Activated naive CD4-positive, alpha-beta T cell treated with Interleukin-2 at 50 U/mL for 16 hours (primary cell): Measurements from ENCODE around the gene ZNF862.

Source experiments
- DNase-seq: peaks from one replicate; pipeline ENCODE4 v3.0.0-alpha.2; 2020

Gene ZNF862

DNA sequence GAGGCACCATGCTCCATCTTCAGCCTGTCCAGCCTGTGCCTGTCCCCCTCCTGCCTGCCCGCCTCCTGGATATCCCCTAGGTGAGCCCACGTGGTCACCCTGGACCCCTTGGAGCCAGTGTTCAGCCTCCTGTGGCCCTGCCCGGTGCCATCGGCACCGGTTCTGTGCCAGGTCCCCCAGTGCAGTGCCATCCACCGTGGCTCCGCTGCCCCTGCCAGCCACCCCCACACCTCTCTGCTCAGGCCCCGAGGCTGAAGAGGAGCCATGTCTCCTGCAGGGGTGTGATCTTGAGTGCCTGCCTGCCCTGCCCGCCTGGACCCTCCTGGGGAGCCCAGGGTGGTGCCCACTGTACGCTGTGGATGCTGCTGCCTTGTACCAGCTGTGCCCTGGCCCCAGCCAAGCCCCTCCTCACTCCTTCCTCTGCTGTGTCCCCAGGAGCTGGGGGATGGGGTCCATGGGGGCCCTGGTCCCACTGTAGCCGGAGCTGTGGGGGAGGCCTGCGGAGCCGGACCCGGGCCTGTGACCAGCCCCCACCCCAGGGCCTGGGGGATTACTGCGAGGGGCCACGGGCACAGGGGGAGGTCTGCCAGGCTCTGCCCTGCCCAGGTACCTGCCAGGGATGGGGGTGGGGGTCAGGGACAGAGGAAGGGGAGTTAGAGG, 26.2 kb upstream of the ZNF862 start:
- no peak for DNase-seq

DNA sequence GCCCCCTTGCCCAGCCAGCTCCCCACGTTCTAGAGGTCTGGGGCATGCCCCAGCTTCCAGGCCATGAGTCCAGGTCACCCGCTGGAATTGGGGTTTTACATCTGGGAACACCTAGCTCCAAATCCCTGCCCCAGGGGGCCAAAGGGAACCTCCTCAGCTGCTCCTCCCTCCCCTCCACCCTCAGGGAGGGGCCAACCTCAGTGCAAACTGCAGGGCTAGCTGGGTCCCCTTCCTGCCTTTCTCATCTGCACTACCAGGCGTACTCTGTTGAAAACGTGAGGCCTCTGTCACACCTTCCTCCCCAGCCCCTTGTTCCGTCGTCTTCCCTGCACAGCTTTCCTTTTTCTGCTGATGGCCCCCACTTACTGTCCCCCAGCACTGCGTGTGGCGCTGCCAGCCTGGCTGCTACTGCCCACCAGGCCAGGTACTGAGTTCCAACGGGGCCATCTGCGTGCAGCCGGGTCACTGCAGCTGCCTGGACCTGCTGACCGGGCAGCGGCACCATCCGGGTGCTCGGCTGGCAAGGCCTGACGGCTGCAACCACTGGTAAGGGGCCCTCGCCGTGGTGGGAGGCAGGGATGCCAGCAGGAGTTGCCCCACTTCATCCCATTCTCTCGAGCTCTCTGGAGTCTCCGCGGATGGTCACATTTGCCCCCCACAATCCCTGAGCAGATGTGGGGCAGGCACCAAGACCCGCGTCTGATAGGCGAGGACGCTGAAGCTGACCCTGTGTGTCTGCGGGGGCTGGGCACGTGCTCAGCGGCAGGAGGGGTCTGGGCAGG, 24.7 kb upstream of the ZNF862 start:
- DNase-seq = no peak

DNA sequence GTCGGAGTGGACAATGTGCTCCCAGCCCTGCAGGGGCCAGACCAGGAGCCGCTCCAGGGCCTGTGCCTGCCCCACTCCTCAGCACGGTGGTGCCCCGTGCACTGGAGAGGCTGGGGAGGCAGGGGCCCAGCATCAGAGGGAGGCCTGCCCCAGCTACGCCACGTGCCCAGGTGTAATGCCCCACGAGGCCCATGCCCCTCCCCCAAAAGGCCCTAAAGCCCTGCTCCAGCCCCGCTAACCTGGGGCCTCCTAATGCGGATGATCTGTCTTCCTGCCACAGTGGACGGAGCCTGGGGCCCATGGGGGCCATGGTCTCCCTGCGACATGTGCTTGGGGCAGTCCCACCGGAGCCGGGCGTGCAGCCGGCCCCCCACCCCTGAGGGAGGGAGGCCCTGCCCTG, 23.7 kb upstream of the ZNF862 start:
- no peak for DNase-seq

DNA sequence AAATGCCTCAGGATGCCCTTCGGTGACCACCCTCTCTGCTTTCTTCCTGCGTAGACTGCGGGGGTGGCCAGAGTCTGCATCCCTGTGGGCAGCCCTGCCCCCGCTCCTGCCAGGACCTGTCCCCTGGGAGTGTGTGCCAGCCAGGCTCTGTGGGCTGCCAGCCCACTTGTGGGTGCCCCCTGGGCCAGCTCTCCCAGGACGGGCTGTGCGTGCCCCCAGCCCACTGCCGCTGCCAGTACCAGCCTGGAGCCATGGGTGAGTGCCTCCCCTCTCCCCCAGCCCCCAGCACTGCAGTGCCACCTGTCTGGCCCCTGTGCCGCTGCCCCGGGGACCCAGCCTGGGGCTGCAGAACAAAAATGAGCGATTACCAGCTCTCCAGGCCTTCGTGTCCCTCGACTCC, 23.1 kb upstream of the ZNF862 start:
- DNase-seq = no peak

DNA sequence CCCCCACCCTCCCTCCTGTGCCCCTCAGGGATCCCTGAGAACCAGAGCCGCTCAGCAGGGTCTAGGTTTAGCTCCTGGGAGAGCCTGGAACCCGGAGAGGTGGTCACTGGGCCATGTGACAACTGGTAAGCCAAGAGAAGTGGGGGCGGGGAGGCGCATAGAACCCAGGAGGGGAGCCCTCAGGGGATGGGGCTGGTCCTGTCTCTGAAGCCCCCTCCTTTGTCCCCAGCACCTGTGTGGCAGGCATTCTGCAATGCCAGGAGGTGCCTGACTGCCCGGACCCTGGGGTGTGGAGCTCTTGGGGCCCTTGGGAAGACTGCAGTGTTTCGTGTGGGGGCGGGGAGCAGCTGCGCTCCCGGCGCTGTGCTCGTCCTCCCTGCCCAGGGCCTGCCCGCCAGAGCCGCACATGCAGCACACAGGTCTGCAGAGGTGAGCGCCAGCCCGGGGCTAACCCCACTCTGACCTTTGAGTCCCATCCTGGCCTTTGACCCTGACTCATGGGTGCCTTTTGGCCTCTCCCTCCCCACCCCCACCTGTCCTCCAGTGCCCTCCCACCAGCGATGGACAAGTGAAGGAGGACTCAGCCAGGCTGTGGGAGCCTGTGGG, 22.4 kb upstream of the ZNF862 start:
- DNase-seq = no peak

DNA sequence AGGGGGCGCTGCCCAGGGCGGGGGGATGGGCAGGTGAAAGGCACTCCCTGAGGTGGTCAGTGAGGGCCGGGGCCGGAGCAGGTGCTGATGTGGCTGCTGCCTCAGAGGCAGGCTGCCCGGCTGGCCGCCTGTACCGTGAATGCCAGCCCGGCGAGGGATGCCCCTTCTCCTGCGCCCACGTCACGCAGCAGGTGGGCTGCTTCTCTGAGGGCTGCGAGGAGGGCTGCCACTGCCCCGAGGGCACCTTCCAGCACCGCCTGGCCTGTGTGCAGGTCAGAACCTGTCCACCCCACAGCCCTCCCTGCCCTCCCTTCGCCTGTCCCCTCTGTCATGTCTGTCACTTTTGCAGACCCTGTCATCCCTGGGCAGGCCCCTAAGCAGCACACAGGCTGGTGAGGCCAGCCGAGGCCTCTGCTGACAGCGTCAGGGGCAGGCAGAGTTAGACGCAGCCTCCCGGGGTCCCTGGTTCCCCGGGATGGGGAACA, 21.9 kb upstream of the ZNF862 start:
- DNase-seq = no peak

DNA sequence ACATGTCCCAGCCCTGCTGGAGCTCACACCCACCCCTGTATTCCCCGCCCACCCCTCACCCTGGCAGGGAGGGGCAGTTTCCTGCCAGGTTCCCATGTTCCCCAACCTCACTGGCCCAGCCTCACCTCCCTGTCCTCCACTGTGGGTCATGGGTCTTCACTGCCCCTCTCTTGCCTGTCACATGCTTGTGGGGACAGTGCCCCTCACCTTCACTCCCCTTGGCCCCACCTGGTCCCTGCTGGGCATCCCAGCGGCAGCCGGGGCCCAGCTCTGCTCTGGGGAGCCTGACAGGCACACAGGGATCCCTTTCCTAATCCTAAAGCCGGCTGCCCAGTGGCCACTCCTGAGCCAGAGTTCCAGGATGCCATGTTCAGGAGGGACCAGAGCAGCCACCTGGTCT, 21.4 kb upstream of the ZNF862 start:
- no peak for DNase-seq

DNA sequence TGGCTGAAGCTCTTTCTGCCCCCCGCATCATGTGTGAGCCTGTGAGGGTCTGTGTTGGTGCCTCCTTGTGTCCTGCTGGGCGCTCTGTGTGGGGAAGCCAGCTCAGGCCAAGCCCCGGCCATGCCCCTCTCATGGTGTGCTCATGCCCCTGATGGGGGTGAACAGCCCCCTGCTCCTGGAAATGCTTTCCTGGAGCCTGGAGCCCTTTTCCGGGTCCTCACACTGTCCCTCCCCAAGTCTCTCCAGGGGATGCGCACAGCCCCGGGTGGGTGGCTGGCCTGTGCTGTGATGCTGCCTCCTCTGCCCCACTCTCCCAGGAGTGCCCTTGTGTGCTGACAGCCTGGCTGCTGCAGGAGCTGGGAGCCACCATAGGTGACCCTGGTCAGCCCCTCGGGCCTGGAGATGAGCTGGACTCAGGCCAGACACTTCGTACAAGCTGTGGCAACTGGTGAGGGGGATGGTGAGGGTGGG, 20.8 kb upstream of the ZNF862 start:
- no peak for DNase-seq

DNA sequence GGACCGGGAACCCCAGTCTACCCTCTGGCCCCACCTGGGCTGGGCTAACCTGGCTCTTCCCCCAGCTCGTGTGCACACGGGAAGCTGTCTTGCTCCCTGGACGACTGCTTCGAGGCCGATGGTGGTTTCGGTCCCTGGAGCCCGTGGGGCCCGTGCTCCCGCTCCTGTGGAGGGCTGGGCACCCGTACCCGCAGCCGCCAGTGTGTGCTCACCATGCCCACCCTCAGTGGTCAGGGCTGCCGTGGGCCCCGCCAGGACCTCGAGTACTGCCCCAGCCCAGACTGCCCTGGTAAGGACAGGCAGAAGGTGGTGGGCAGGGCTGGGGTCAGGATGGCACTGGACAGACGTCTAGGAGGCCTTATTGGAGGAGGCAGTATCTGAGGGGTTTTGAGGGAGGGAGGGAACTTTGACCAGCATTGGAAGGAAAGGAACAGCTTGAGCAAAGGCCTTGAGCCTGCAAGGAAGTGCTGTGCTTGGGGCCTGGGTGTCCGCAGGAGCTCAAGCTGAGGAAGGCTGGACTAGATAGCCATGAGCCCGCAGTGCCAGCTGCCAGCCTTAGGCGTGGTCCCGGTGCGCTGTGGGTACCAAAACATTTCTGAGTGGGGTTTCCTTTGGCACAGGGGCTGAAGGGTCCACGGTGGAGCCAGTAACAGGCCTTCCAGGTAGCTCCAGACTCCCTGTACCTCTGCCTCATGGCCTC, 20.2 kb upstream of the ZNF862 start:
- DNase-seq = no peak

DNA sequence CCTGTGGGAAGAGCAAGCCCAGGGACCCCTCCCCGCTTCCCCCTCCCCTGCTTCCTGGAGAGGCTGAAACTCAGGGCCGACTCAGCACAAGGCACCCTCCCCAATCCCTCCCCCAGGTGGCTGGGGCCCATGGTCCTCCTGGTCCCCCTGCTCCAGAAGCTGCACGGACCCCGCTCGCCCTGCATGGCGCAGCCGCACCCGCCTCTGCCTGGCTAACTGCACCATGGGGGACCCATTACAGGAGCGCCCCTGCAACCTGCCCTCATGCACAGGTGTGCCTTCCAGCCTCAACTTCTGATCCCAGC, 19.7 kb upstream of the ZNF862 start:
- no peak for DNase-seq

DNA sequence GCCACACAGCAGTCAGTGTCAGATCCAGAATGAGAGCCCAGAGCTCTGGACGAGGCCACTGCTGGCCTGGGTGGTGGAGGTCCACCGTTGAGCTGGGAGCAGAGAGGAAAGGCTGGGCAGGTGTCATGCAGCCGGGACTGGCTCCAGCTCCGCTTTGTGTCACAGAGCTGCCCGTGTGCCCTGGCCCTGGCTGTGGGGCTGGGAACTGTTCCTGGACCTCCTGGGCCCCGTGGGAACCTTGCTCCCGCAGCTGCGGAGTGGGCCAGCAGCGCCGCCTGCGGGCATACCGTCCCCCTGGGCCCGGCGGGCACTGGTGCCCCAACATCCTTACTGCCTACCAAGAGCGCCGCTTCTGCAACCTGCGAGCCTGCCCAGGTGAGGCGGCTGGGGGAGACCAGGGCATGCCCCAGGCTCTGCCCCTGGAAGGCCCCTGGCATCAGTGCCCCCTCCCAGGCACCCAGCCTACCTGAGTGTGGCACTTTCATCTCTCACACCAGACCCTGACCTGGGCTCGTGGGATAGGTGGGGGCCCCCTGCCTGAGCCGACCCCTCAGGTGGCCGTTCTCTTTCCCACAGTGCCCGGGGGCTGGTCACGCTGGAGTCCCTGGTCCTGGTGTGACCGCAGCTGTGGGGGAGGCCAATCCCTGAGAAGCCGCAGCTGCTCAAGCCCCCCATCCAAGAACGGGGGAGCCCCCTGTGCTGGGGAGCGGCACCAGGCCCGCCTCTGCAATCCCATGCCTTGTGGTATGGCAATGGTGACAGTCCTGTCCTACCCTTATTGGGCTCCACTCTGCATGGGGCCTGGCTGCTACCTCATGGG, 18.8 kb upstream of the ZNF862 start:
- DNase-seq = no peak

DNA sequence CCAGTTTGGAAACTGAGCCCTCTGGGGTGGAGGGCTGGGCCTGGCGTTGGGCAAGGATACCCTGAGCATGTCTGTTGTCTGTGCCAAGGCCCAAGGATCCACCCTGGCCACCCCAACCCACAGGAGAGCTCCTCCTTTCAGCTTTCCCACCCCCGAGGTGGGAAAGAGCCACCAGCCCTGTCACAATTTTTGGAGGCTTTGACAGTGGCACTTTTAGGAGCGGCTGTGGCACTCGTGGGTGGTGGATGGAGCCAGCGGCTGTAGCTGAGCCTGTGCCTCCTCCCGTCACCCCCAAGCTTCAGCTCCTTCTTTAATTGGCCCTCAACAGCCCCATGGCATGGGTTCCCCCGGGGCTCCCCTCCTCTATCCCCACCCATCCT, 18.2 kb upstream of the ZNF862 start:
- DNase-seq = no peak

DNA sequence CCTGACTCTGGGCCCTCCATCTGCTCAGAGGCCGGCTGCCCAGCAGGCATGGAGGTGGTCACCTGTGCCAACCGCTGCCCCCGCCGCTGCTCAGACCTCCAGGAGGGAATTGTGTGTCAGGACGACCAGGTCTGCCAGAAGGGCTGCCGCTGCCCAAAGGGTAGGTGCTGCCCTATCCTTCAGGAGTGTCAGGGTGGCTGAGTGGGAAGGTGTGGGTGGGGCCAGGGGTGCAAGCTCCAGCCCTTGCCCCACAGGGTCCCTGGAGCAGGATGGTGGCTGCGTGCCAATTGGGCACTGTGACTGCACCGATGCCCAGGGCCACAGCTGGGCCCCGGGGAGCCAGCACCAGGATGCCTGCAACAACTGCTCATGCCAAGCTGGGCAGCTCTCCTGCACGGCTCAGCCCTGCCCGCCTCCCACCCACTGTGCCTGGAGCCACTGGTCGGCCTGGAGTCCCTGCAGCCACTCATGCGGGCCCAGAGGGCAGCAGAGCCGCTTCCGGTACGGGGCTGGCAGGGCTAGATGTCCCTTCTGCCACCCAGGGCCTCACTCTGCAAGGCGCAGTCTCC, 17.5 kb upstream of the ZNF862 start:
- no peak for DNase-seq

DNA sequence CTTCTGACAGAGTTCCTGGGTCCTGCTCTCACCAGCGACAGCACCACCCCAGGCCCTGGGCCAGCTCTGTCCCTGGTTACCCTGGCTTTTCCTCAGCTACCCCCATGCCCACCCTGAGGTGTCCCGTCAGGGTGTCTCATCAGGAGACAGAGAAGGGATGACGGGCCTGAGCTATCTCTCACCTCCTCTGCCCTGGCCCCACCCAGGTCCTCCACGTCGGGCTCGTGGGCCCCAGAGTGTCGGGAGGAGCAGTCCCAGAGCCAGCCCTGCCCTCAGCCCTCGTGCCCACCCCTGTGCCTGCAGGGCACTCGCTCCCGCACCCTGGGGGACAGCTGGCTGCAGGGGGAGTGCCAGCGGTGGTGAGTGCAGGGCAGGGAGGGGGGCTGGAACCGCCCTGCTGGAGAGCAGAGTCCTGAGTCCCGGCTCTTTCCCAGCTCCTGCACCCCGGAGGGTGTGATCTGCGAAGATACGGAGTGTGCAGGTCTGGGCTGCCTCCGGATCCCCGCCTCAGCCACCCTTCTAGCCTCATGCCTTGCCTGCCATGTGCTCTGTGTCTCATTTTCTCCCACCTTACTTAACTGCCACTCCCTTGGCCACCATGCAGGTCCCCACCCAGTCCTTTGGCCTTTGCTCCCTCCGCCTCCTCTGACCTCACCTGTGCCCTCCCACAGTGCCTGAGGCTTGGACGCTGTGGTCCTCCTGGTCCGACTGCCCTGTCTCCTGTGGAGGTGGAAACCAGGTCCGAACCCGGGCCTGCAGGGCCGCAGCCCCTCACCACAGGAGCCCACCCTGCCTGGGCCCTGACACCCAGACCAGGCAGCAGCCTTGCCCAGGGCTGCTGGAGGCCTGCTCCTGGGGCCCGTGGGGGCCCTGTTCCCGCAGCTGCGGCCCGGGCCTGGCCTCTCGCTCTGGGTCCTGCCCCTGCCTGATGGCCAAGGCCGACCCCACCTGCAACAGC, 16.7 kb upstream of the ZNF862 start:
- DNase-seq = no peak

DNA sequence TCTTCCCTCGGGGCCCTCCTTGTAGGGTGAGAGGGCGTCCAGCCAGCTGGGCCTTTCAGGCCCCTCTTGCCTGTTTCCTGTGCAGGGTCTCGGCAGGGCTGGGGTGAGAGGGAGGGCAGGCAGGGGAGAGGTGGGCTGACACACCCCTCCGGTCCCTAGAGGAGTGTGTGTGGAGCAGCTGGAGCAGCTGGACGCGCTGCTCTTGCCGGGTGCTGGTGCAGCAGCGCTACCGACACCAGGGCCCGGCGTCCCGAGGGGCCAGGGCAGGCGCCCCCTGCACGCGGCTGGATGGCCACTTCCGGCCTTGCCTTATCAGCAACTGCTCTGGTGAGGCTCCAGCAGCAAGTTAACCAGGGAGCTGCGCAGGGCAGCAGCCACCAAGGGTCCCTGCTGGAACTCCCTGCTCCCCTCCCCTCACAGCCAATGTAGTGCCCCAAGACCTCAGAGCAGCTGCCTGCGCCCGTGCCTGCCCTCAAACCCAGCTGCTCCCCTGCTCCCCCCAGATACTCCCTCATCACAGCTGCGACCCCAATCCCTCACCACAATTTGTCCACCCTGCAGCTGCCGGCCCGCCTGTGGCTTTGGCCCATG, 15.7 kb upstream of the ZNF862 start:
- no peak for DNase-seq

DNA sequence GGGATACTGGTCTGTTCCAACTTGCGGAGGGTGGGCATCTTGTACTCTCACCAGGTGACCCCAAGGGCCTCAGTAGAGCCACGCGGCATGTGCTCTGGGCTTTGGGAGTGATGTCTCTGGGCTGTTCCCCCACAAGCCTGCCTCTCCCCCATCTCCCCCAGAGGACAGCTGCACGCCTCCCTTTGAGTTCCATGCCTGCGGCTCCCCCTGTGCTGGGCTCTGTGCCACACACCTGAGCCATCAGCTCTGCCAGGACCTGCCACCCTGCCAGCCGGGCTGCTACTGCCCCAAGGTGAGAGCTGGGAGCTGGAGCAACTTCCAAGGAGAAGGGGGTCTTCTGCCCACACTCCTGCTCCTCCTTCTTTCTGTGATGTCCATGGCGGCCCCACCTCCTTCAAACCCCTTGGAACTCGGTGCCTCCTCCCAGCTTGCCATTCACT, 15.0 kb upstream of the ZNF862 start:
- DNase-seq = no peak

DNA sequence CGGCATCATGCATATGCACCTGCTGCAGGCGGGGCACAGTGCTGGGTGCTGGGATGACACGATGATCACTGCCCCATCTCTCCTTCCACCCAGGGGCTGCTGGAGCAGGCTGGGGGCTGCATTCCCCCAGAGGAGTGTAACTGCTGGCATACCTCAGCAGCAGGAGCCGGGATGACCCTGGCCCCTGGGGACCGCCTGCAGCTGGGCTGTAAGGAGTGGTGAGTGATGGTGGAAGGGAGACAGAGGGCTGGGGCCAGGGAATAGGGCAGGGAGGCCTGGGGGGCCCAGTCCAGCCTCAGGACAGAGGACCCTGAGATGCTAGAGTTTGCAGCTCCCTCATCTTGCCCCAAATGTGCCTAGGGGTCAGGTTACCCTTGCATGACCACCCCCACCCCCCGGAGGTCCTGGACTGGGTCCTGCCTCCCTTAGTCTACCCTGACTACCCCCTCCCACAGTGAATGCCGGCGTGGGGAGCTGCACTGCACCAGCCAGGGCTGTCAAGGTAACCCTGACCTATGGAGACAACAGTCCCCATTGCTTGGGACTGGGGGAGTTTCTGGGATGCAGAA, 14.5 kb upstream of the ZNF862 start:
- no peak for DNase-seq

DNA sequence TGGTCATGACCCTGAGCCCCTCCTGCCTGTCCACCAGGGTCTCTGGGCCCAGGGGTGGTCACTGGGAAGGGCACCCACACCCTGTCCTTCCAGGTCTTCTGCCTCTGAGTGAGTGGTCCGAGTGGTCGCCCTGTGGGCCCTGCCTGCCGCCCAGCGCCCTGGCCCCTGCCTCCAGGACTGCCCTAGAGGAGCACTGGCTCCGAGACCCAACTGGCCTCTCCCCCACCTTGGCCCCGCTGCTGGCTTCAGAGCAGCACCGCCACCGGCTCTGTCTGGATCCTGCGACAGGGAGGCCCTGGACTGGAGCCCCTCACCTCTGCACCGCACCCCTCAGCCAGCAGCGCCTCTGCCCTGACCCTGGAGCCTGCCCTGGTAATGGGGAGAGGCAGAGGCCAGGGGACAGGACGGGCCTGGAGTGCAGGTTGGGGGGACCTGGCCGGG, 13.9 kb upstream of the ZNF862 start:
- no peak for DNase-seq

DNA sequence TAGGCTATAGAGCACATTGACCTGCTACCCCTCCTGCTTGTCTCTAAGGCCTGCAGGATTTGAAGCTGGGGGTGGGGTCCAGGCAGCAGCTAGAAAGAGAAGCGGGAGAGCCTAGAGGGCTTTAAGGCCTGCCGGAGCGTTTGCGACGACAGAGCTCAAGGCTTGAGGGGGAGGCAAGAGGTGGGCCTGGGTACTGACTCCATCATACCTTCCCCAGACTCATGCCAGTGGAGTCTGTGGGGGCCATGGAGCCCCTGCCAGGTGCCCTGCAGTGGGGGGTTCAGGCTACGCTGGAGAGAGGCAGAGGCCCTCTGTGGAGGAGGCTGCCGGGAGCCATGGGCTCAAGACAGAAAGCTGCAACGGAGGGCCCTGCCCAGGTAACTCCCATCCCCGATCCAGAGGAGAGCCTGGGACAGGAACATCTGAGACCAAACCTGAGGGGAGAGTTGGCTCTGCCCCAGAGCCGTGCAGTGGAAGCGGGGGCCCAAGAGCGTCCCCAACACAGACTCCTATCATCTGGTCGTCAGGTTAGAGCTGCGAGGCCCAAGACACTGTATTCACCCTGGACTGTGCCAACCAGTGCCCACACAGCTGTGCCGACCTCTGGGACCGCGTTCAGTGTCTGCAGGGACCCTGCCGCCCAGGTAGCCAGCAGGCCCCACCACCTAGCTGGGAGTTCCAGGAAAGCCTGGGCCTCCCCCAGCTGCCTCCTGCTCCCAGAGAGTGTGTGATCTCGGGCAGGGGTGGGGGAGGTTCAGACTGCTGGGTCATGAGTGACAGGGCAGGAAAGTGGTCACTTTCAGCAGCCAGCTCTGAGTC, 13.2 kb upstream of the ZNF862 start:
- no peak for DNase-seq
